ENCODE data around the gene ADH4. TPM values are rescaled to one million over a fixed set of nuclear protein-coding genes. Genes with fewer than 3 reads are reported as not detected.
"Not testable (repeated sequence)": the region's sequence is repeated elsewhere in the genome, so short reads cannot be mapped to it uniquely, and the experiment has no call there.

Gene ADH4
- total RNA-seq, 1 donor from 2014 or later, result 9.4 TPM

DNA sequence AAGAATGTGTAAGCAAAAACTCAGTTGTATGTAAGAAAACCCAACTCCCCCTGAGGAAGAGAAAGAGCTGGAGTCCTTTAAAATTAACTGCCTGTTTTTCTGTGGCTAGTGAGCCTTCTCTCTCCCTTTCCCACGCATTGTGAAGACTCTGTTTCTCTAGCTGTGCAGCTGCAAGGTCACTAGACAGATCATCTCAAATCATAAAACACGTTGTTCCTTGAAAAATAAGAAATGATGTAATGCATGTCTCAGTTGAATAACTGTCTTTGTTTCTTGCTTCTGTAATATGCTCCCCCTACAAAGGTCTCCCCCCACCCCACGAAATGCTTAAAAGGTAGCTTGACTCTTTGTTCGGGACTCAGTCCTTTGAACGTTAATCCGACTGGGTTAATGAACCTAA, 63.2 kb downstream of the ADH4 start:
- DNase-seq (ENCODE audit: low spot score), result not testable (repeated sequence)

- DNase-seq (ENCODE audit: low spot score), result no peak
Measured at GRCh38 chr4:99079625-99080295, 64.3 kb downstream of the ADH4 start.

DNA sequence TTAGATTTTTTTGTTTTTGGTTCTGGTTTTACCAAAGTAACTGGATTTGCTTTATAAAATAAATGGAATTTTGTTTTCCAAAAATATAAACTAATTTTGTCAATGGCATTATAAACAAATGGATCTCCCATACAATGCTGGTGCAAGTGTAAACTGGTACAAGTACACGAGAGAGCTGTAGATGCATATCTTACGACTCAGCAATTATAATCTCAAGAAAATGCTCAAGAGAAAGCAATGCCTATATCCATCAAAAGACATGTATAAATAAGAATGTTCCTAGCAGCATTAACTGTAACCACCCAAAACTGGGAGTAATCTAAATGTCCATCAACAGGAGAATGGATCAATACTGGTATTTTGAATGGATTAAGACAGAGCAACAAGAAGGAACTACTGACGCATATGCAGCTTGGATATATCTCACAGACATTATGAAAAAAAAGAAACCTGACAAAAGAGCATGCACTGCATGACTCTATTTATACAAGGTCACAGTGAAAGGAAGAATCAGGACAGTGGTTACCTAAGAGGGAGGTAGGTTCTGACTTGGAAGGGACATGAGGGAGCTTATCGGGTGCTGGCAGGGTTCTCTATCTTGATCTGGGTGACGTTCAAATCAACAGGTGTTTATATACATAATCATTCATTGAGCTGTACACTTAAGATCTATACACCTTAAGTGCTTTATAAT, 65.0 kb downstream of the ADH4 start:
- no peak for DNase-seq (ENCODE audit: low spot score)

DNA sequence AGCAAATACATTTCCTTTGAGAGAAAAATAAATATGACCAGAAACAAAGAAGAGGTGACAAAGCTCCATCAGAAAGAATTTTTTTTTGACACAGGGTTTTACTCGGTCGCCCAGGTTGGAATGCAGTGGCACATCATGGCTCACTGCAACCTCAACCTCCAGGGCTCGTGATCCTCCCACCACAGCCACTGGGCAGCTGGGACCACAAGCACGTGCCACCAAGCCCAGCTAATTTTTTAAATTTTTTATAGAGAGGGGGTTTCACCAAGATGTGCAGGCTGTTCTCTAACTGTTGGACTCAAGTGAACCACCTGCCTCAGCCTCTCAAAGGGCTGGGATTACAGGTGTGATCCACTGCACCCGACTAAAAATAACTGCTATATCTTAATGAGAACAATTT, 65.8 kb downstream of the ADH4 start:
- no peak for DNase-seq (ENCODE audit: low spot score)

DNA sequence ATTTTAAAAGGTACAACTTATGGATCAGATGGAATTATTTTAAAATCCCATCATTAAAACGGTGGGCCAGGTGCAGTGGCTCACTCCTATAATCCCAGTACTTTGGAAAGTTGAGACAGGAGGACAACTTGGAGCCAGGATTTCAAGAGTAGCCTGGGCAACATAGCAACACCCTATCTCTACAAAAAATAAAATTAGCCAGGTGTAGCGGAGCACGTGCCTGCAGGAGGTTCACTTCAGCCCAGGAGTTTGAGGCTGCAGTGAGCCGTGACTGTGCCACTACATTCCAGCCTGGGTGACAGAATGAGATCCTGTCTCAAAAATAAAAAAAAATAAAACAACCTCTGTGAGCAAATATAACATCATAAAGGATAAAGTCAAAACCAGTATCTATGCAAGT, 66.9 kb downstream of the ADH4 start:
- no peak for DNase-seq (ENCODE audit: low spot score)

DNA sequence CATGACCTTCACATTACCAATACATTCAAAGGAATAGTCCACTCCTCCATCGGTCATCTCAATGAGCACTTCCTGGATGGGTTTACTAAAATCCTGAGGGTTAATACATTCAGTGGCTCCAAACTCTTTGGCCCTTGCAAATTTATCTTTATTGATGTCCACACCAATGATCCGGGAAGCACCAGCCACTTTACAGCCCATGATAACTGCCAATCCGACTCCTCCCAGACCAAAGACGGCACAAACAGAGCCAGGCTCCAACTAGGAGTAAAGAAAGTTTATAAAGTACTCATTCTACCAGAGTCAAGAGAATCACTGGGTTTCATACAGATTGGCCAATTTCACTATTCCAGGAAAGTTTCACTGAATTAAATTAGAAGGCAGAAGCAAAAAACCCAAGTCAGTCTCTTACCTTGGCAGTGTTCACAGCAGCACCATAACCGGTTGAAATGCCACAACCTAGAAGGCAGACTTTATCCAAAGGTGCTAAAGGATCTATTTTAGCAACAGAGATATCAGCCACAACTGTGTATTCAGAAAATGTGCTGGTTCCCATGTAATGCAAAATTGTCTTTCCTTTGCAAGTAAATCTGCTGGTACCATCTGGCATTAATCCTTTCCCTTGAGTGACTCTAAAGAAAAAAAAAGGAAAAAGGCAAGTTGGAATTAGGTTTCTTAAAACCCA, 67.7 kb downstream of the ADH4 start:
- no peak for DNase-seq (ENCODE audit: low spot score)

DNA sequence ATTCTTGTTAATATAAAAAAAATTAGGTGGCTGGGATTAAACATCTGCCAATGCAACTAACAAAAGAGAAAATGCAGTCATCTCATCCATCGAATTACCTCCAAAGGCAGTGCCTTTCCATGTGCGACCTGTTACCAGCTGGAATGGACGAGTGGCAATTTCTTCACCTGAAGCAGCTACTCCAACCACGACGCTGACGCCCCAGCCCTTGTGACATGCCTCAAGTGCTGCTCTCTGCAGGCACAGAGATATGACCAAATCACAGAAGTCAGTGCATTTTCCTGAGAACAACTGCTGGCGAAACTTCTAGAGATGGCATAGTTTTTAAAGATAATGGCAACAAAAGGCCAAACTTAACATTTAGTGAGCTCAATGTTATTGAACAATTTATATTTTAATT, 69.3 kb downstream of the ADH4 start:
- DNase-seq (ENCODE audit: low spot score), result no peak

Other genes with a start within 250 kb of the ADH4 start
- 130 TPM for gene EIF4E, start 215.2 kb downstream of the ADH4 start, total RNA-seq (ENCODE audit: insufficient read depth, low replicate concordance)
- gene METAP1, start 148.6 kb downstream of the ADH4 start, total RNA-seq (ENCODE audit: insufficient read depth, low replicate concordance), result 20.2 TPM
- 175 TPM for gene ADH5, start 55.5 kb downstream of the ADH4 start, total RNA-seq (ENCODE audit: insufficient read depth, low replicate concordance)
- gene ADH6, start 74.9 kb upstream of the ADH4 start, total RNA-seq (ENCODE audit: insufficient read depth, low replicate concordance), result 16.4 TPM
- 0.48 TPM for gene ADH1A, start 146.7 kb upstream of the ADH4 start, total RNA-seq (ENCODE audit: insufficient read depth, low replicate concordance)
- 14.4 TPM for gene ADH1B, start 177.1 kb upstream of the ADH4 start, total RNA-seq (ENCODE audit: insufficient read depth, low replicate concordance)
- gene ADH1C, start 208.4 kb upstream of the ADH4 start, total RNA-seq (ENCODE audit: insufficient read depth, low replicate concordance), result 5.3 TPM

Measured in umbilical cord (tissue), 2 donors.